K562 (cell line): ENCODE measurements around the gene FOS. TPM values are rescaled to one million over a fixed set of nuclear protein-coding genes. Genes with fewer than 3 reads are reported as not detected.
A peak's percentile ranks its signal among the peaks of the same experiment; 100 is the strongest.

Experiments
- ARID2 ChIP-seq: fragments of 450-650 bp; IDR thresholded peaks from 2 replicates; pipeline ENCODE4 v1.6.1; 2017; ENCODE audit warnings: antibody characterized with exemption, mild to moderate bottlenecking
- ARID3B ChIP-seq: fragments of 250-450 bp; sonication (Bioruptor Pico); IDR thresholded peaks from 2 replicates; pipeline ENCODE4 v1.4.0; 2020; ENCODE audit warnings: borderline replicate concordance
- ATF7 ChIP-seq: fragments of 450-650 bp; IDR thresholded peaks from 2 replicates; pipeline ENCODE4 v1.7.1; 2014; ENCODE audit warnings: mild to moderate bottlenecking, moderate library complexity
- CREB1 ChIP-seq, 2 experiments: sonication (generic) in 1 of 2; formaldehyde crosslinking in 1 of 2; IDR thresholded peaks; 2 replicates each; pipeline versions ENCODE4 v1.6.1 to v1.8.0; 2012 to 2022; ENCODE audit warnings: inconsistent platforms in 1 of 2, mild to moderate bottlenecking in 1 of 2, missing genetic modification reagents in 1 of 2, moderate library complexity in 1 of 2
- FOXA1 ChIP-seq: fragments of 450-650 bp; IDR thresholded peaks from 2 replicates; pipeline ENCODE4 v1.6.1; 2016; ENCODE audit warnings: mild to moderate bottlenecking, borderline replicate concordance
- FUS ChIP-seq: fragments of 200-400 bp; formaldehyde crosslinking; optimal IDR thresholded peaks from 2 replicates; pipeline ENCODE3; 2017; ENCODE audit warnings: low read depth, low read length
- HMG20A ChIP-seq: fragments of 450-650 bp; formaldehyde crosslinking; conservative IDR thresholded peaks from 2 replicates; pipeline ENCODE4 v1.4.0; 2020; ENCODE audit warnings: mild to moderate bottlenecking, mixed read lengths
- HNRNPUL1 ChIP-seq: fragments of 200-400 bp; formaldehyde crosslinking; IDR thresholded peaks from 2 replicates; pipeline ENCODE4 v1.6.1; 2017; ENCODE audit warnings: low read length
- JUNB ChIP-seq: fragments of 450-650 bp; formaldehyde crosslinking; conservative IDR thresholded peaks from 2 replicates; pipeline ENCODE4 v1.4.0; 2020; ENCODE audit warnings: mild to moderate bottlenecking
- LARP7 ChIP-seq: fragments of 450-650 bp; IDR thresholded peaks from 2 replicates; pipeline ENCODE4 v1.6.1; 2016
- MCM2 ChIP-seq: fragments of 450-650 bp; IDR thresholded peaks from 2 replicates; pipeline ENCODE4 v1.6.1; 2017; ENCODE audit warnings: low read depth, mild to moderate bottlenecking
- MEF2A ChIP-seq: IDR thresholded peaks from 2 replicates; pipeline ENCODE4 v1.6.1; 2011; ENCODE audit warnings: low read depth, mild to moderate bottlenecking, low read length, moderate library complexity; ENCODE audit not compliant: control insufficient read depth
- MXI1 ChIP-seq: IDR thresholded peaks from 2 replicates; pipeline ENCODE4 v1.6.1; 2011; ENCODE audit warnings: low read depth, mild to moderate bottlenecking, improper control_type of control experiment, low read length
- MYNN ChIP-seq, 2 experiments: sonication (generic); formaldehyde crosslinking in 1 of 2; IDR thresholded peaks; 2 replicates each; pipeline versions ENCODE4 v1.5.0 to v1.6.1; 2016 to 2020; ENCODE audit warnings: antibody characterized with exemption in 1 of 2, missing genetic modification reagents in 1 of 2
- PHF20 ChIP-seq: fragments of 450-650 bp; IDR thresholded peaks from 2 replicates; pipeline ENCODE4 v1.6.1; 2018; ENCODE audit not compliant: partially characterized antibody
- RAD21 ChIP-seq, 2 experiments: fragments of 250-450 bp in 1 of 2; fragments of 450-650 bp in 1 of 2; sonication (Bioruptor Pico) in 1 of 2; formaldehyde crosslinking in 1 of 2; IDR thresholded peaks in 1 of 2; conservative IDR thresholded peaks in 1 of 2; 2 replicates each; pipeline versions ENCODE4 v1.4.0 to v1.8.0; 2020 to 2022; ENCODE audit warnings: mild to moderate bottlenecking in 2 of 2, moderate library complexity in 1 of 2
- ZNF408 ChIP-seq: fragments of 250-450 bp; sonication (Bioruptor Pico); IDR thresholded peaks from 2 replicates; pipeline ENCODE4 v1.4.0; 2020; ENCODE audit warnings: low read depth, mild to moderate bottlenecking, moderate library complexity
- ZNF77 ChIP-seq: fragments of 250-450 bp; sonication (Bioruptor Pico); IDR thresholded peaks from 2 replicates; pipeline ENCODE4 v1.5.0; 2020
- ZNF830 ChIP-seq: fragments of 250-450 bp; sonication (Bioruptor Pico); IDR thresholded peaks from 2 replicates; pipeline ENCODE4 v1.5.0; 2021; ENCODE audit warnings: mild to moderate bottlenecking
- ZSCAN29 ChIP-seq: fragments of 450-650 bp; IDR thresholded peaks from 2 replicates; pipeline ENCODE4 v1.6.1; 2017
- polyA plus RNA-seq, 8 experiments: library from polyadenylated mRNA; depleted of rRNA in 4 of 8; stranded (reverse) in 5 of 8; unstranded in 3 of 8; fragments of >200 nt; fragmentation: Nextera tagmentation in 2 of 8; fragmentation: Illumina TruSeq in 1 of 8; extraction: Ambion mirVana in 2 of 8; extraction: Trizol in 1 of 8; gene quantifications; 2 replicates each; pipeline versions ENCODE4 v1.2.1 to v1.2.3, GENCODE V29; 2011 to 2014; ENCODE audit warnings: inconsistent platforms in 1 of 8, missing spikeins in 1 of 8
- total RNA-seq, 7 experiments: library from RNA; depleted of rRNA in 6 of 7; stranded (reverse); fragments of >200 nt in 6 of 7; fragmentation: Illumina TruSeq in 2 of 7; extraction: Trizol in 2 of 7; gene quantifications; 2 replicates each; pipeline versions ENCODE4 v1.2.1 to v1.2.3, GENCODE V29; 2011 to 2021; ENCODE audit warnings: low replicate concordance in 1 of 7
- TF ChIP-seq, protein P1 (sequence below): IDR thresholded peaks from 3 replicates; pipeline ENCODE4 v1.6.1; 2011; ENCODE audit warnings: borderline replicate concordance, mild to moderate bottlenecking; ENCODE audit not compliant: insufficient read length, insufficient read depth
- TF ChIP-seq, protein P2 (sequence below): IDR thresholded peaks from 2 replicates; pipeline ENCODE4 v1.6.1; 2012; ENCODE audit warnings: low read depth, low read length, improper control_type of control experiment, borderline replicate concordance
- TF ChIP-seq, protein P3 (sequence below): fragments of 450-650 bp; IDR thresholded peaks from 2 replicates; pipeline ENCODE4 v1.6.1; 2014; ENCODE audit warnings: low read depth, mild to moderate bottlenecking, moderate library complexity, borderline replicate concordance

FOS gene
- total and polyA plus RNA-seq, 9 of the 15 experiments (the other 6 are each of a cell fraction or from before 2014, with no cell fraction given): 0.54 to 13.8 (median 8.9) TPM

- TF ChIP-seq, protein P1, sequence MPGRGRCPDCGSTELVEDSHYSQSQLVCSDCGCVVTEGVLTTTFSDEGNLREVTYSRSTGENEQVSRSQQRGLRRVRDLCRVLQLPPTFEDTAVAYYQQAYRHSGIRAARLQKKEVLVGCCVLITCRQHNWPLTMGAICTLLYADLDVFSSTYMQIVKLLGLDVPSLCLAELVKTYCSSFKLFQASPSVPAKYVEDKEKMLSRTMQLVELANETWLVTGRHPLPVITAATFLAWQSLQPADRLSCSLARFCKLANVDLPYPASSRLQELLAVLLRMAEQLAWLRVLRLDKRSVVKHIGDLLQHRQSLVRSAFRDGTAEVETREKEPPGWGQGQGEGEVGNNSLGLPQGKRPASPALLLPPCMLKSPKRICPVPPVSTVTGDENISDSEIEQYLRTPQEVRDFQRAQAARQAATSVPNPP: no peak
- TF ChIP-seq JUNB (CRISPR knock-in tag): no peak
- no peak for TF ChIP-seq ZNF77 (CRISPR knock-in tag)
- peak; percentile 90 for TF ChIP-seq ATF7
- TF ChIP-seq ZSCAN29: no peak
- TF ChIP-seq, protein P2, sequence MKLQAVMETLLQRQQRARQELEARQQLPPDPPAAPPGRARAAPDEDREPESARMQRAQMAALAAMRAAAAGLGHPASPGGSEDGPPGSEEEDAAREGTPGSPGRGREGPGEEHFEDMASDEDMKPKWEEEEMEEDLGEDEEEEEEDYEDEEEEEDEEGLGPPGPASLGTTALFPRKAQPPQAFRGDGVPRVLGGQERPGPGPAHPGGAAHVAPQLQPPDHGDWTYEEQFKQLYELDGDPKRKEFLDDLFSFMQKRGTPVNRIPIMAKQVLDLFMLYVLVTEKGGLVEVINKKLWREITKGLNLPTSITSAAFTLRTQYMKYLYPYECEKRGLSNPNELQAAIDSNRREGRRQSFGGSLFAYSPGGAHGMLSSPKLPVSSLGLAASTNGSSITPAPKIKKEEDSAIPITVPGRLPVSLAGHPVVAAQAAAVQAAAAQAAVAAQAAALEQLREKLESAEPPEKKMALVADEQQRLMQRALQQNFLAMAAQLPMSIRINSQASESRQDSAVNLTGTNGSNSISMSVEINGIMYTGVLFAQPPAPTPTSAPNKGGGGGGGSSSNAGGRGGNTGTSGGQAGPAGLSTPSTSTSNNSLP: no peak
- TF ChIP-seq HMG20A: no peak
- TF ChIP-seq HNRNPUL1: no peak
- peak; percentile 87 for TF ChIP-seq MXI1
- no peak for TF ChIP-seq FOXA1
- TF ChIP-seq ARID2: no peak
- TF ChIP-seq FUS: no peak
- no peak for TF ChIP-seq LARP7
- no peak for TF ChIP-seq CREB1 (IDR thresholded peaks at IDR 0.05)
- no peak for TF ChIP-seq CREB1 (CRISPR knock-in tag; IDR thresholded peaks at IDR 0.05)
- no peak for TF ChIP-seq PHF20
- no peak for TF ChIP-seq MEF2A
- TF ChIP-seq MCM2: no peak
- no peak for TF ChIP-seq ARID3B
- TF ChIP-seq, protein P3, sequence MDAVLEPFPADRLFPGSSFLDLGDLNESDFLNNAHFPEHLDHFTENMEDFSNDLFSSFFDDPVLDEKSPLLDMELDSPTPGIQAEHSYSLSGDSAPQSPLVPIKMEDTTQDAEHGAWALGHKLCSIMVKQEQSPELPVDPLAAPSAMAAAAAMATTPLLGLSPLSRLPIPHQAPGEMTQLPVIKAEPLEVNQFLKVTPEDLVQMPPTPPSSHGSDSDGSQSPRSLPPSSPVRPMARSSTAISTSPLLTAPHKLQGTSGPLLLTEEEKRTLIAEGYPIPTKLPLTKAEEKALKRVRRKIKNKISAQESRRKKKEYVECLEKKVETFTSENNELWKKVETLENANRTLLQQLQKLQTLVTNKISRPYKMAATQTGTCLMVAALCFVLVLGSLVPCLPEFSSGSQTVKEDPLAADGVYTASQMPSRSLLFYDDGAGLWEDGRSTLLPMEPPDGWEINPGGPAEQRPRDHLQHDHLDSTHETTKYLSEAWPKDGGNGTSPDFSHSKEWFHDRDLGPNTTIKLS: 0 out of 2 replicates have a peak, but pooled peaks have one; percentile 16
- peak; percentile 12; the same call in 1 of the 2 replicates for TF ChIP-seq MYNN (IDR thresholded peaks at IDR 0.05)
- TF ChIP-seq MYNN (CRISPR knock-in tag; IDR thresholded peaks at IDR 0.05): no peak
- no peak for TF ChIP-seq RAD21 (CRISPR knock-in tag; conservative IDR thresholded peaks at IDR 0.05 in 1 of 2, IDR thresholded peaks at IDR 0.05 in 1 of 2)
- TF ChIP-seq ZNF830 (CRISPR knock-in tag): no peak
- TF ChIP-seq ZNF408 (CRISPR knock-in tag): no peak
Measured at GRCh38 chr14:75277008-75277814, 1.4 kb upstream of the FOS start (continued).
